SU-DHL-6 (cell line): ENCODE measurements around the gene WFDC12.

Source experiments
- H2AFZ ChIP-seq: fragments of 200-600 bp; sonication (generic); 2 replicates; pipeline ENCODE4 v1.6.1; 2014; ENCODE audit warnings: low read depth, mild to moderate bottlenecking, moderate library complexity, mixed read lengths, antibody characterized with exemption, low read length; ENCODE audit not compliant: severe bottlenecking
- H3F3A ChIP-seq: fragments of 200-600 bp; shearing (Covaris generic); 2 replicates; pipeline ENCODE4 v1.6.0; 2016; ENCODE audit warnings: antibody characterized with exemption, mild to moderate bottlenecking; ENCODE audit not compliant: insufficient read depth
- H3K27ac ChIP-seq: fragments of 200-600 bp; sonication (generic); 2 replicates; pipeline ENCODE4 v1.5.1; 2016; ENCODE audit warnings: low read depth, mild to moderate bottlenecking, low read length, moderate library complexity, mixed read lengths
- H3K27me3 ChIP-seq: fragments of 200-600 bp; sonication (generic), shearing (Covaris generic); 2 replicates; pipeline ENCODE4 v1.6.0; 2014; ENCODE audit warnings: mild to moderate bottlenecking, low read length
- H3K36me3 ChIP-seq: fragments of 200-600 bp; sonication (generic); 2 replicates; pipeline ENCODE4 v1.6.1; 2014; ENCODE audit warnings: mild to moderate bottlenecking, low read length, mixed read lengths
- H3K4me2 ChIP-seq: fragments of 300-600, 200-600 bp; shearing (Covaris generic), sonication (generic); 2 replicates; pipeline ENCODE4 v1.6.0; 2014; ENCODE audit warnings: low read length, low read depth, mild to moderate bottlenecking; ENCODE audit not compliant: poor library complexity, severe bottlenecking
- H3K4me3 ChIP-seq: fragments of 200-600 bp; sonication (generic); 2 replicates; pipeline ENCODE4 v1.5.1; 2014; ENCODE audit warnings: antibody characterized with exemption, low read length, mild to moderate bottlenecking, mixed read lengths; ENCODE audit not compliant: insufficient read depth, poor library complexity, severe bottlenecking
- H3K79me2 ChIP-seq: fragments of 200-600 bp; sonication (generic); 2 replicates; pipeline ENCODE4 v1.6.1; 2014; ENCODE audit warnings: mild to moderate bottlenecking, low read length, moderate library complexity; ENCODE audit not compliant: insufficient read depth
- H3K9ac ChIP-seq: fragments of 200-600 bp; sonication (generic); 2 replicates; pipeline ENCODE4 v1.7.0; 2014; ENCODE audit warnings: mild to moderate bottlenecking, low read length
- H3K9me2 ChIP-seq: fragments of 200-600 bp; sonication (generic); replicated peaks from 2 replicates; pipeline ENCODE4 v1.6.1; 2014; ENCODE audit warnings: low read length; ENCODE audit not compliant: insufficient read depth
- H3K9me3 ChIP-seq: fragments of 200-600 bp; sonication (generic); 2 replicates; pipeline ENCODE4 v1.6.1; 2014; ENCODE audit warnings: low read length, mixed read lengths; ENCODE audit not compliant: insufficient read depth
- H4K20me1 ChIP-seq: fragments of 200-600 bp; sonication (generic); 2 replicates; pipeline ENCODE4 v1.6.1; 2014; ENCODE audit warnings: low read depth, mild to moderate bottlenecking, antibody characterized with exemption, low read length, moderate library complexity, mixed read lengths
- EZH2phosphoT487 ChIP-seq: fragments of 200-600 bp; sonication (generic), shearing (Covaris generic); conservative IDR thresholded peaks from 2 replicates; pipeline ENCODE4 v1.6.1; 2018; ENCODE audit warnings: mild to moderate bottlenecking, antibody characterized with exemption, low read length, moderate library complexity, mixed read lengths
- TF ChIP-seq, protein P1 (sequence below): fragments of 200-600 bp; sonication (generic); IDR thresholded peaks from one replicate; pipeline ENCODE4 v1.5.1; 2017; ENCODE audit warnings: antibody characterized with exemption, mild to moderate bottlenecking, low read length, moderate library complexity; ENCODE audit not compliant: insufficient read depth, poor library complexity, severe bottlenecking

WFDC12 gene

DNA sequence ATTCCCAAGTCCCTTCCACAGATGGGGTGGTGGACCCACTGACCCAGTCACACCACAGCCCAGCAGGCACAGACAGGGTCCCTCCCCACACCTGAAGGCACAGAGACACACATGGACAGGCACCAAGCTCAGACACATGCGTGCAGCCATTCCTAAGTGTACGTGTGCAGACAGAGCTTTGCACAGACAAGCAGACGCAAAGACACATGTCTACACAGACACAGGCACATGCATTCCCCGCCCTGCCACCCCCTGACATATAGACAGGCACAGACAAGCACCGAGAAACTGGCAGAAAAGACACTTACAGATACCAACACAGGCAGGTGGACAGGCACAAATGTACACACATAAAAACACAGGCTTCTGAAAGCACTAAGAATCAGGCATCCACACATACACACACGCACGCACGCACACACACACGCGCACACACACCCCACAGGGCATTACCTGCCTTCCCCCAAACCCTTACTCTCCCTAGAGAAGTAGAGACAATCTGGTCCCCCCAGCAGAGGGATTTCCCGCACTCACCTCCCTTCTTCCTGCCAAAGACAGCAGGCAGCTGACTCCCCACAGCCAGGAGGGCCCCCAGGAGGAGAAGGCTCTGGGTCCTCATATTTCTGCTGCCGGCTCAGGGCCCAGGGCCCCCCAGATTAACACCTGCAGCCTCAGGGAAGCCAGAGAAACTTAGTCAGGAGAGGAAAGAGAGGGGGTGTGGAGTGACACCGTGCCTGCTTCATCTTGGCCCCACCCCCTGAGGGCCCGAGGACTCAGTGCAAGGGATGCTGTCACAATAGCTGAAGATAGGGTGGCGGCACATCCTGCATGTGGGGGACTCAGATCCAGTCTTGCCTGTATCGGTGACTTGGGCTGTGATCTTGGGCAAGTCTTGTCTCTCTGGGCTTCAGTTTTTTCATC lies 9.5 kb downstream of the WFDC12 start, which contains the start of gene WFDC5:
WFDC5 (minus strand) TSS at position 710 of the 921 bp plus-strand sequence; CDS start at position 619, 91 bp downstream.
- Histone ChIP-seq H3K27ac (no peak within 1 kb of the TSS), H3K4me3 (no peak within 1 kb of the TSS), H3K79me2 (no peaks in the 10 kb centered on the region), H3K27me3 (no peaks in the 10 kb centered on the region), H2AFZ (no peak within 1 kb of the TSS), H3K9me2 (no peaks in the 10 kb centered on the region), H4K20me1 (no peaks in the 10 kb centered on the region), H3F3A (no peaks in the 10 kb centered on the region), H3K9me3 (no peaks in the 10 kb centered on the region), H3K9ac (no peak within 1 kb of the TSS), H3K4me2 (no peak within 1 kb of the TSS), H3K36me3 (no peaks in the 10 kb centered on the region)
- TF ChIP-seq EZH2phosphoT487, result no peak
- TF ChIP-seq, protein P1, sequence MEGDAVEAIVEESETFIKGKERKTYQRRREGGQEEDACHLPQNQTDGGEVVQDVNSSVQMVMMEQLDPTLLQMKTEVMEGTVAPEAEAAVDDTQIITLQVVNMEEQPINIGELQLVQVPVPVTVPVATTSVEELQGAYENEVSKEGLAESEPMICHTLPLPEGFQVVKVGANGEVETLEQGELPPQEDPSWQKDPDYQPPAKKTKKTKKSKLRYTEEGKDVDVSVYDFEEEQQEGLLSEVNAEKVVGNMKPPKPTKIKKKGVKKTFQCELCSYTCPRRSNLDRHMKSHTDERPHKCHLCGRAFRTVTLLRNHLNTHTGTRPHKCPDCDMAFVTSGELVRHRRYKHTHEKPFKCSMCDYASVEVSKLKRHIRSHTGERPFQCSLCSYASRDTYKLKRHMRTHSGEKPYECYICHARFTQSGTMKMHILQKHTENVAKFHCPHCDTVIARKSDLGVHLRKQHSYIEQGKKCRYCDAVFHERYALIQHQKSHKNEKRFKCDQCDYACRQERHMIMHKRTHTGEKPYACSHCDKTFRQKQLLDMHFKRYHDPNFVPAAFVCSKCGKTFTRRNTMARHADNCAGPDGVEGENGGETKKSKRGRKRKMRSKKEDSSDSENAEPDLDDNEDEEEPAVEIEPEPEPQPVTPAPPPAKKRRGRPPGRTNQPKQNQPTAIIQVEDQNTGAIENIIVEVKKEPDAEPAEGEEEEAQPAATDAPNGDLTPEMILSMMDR, result no peak

DNA sequence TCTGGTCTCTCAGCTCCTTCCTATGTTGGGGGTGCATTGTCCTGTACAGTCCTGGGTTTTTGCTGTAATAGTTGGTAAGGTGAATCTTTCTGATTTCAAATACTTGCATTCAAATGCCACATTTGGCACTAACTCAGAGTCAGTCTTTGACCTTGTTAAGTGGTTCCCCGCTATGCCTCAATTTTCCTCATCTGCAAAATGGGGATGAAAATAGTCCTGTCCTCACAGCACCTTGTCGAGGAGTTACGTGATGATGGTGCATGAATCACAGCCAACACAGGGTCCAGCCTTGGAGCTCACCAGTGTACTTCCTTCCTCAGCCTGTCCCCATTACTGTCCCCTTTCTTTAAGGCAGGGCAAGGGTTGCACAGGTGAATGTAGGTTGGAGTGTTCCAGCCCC lies 10.4 kb downstream of the WFDC12 start:
- Histone ChIP-seq H3K4me3 (no peak overlapping the region), H2AFZ (no peak overlapping the region), H3K4me2 (no peak overlapping the region), H3F3A (no peaks in the 10 kb centered on the region), H4K20me1 (no peaks in the 10 kb centered on the region), H3K79me2 (no peaks in the 10 kb centered on the region), H3K36me3 (no peaks in the 10 kb centered on the region), H3K9me3 (no peaks in the 10 kb centered on the region), H3K9me2 (no peaks in the 10 kb centered on the region), H3K27me3 (no peaks in the 10 kb centered on the region), H3K27ac (no peak overlapping the region), H3K9ac (no peak overlapping the region)
- TF ChIP-seq EZH2phosphoT487, result no peak
- TF ChIP-seq, protein P1, result no peak

DNA sequence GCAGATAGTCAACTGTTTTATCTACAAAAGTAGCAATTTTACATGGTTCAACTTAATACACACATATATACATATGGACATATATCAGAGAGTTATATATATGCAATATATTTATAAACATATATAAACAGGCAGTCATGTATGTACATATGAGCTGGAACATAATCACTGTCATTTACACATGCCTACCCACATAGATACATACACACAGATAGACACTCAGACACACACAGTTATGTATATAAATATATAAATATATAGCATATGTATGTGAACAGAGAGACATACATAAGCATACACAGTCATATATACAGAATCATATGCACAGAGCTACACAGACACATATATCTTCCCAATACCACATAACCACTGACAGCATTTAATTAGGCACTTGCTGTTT lies 11.5 kb downstream of the WFDC12 start:
- no peak overlapping the region for H3K4me3 ChIP-seq
- TF ChIP-seq EZH2phosphoT487, result no peak
- TF ChIP-seq, protein P1, result no peak
- H3K9ac ChIP-seq, result no peak overlapping the region
- no peak overlapping the region for H3K27ac ChIP-seq
- H3F3A ChIP-seq, result no peaks in the 10 kb centered on the region
- H3K9me3 ChIP-seq, result no peaks in the 10 kb centered on the region
- H3K27me3 ChIP-seq, result no peaks in the 10 kb centered on the region
- H3K4me2 ChIP-seq, result no peak overlapping the region
- H3K79me2 ChIP-seq, result no peaks in the 10 kb centered on the region
- no peaks in the 10 kb centered on the region for H4K20me1 ChIP-seq
- H3K36me3 ChIP-seq, result no peaks in the 10 kb centered on the region
- H3K9me2 ChIP-seq, result no peaks in the 10 kb centered on the region
- no peak overlapping the region for H2AFZ ChIP-seq
